Body of pancreas (tissue), 4 donors: ENCODE measurements around the gene NRG3.

ENCODE experiments used
- CTCF ChIP-seq, 7 experiments: fragments of 450-650 bp in 4 of 7; fragments of 200-600 bp in 3 of 7; sonication (generic) in 3 of 7; IDR thresholded peaks; one replicate each; pipeline ENCODE4 v1.5.1; 2016 to 2019; ENCODE audit warnings: antibody characterized with exemption in 7 of 7
- POLR2A ChIP-seq, 3 donors: fragments of 450-650 bp; IDR thresholded peaks; one replicate each; pipeline ENCODE4 v1.6.1; 2016; ENCODE audit warnings: antibody characterized with exemption in 3 of 3, mild to moderate bottlenecking in 2 of 3

GRCh38 chr10:82472406-82473335 lies 597.7 kb downstream of the NRG3 start:
- TF ChIP-seq CTCF (IDR thresholded peaks at IDR 0.05) (no peak), POLR2A (IDR thresholded peaks at IDR 0.05) (no peak)
